ENCODE measurements around the gene HPS1.

GRCh38 chr10:98481404-98481945 lies 34.7 kb upstream of the HPS1 start:
- no peak for TF ChIP-seq CTCF (IDR thresholded peaks at IDR 0.05)
- no peak for TF ChIP-seq POLR2A (IDR thresholded peaks at IDR 0.05)

Data from heart left ventricle (tissue), 13 donors.